H1 (cell line): ENCODE results near the gene TMEM178B. TPM values are rescaled to one million over a fixed set of nuclear protein-coding genes. Genes with fewer than 3 reads are reported as not detected.

Experiments used
- CTCF ChIA-PET: fragments of 300-600 bp; sonication (Branson Sonifier 250); formaldehyde crosslinking; loops from one replicate; lab custom pipeline; 2021; ENCODE audit not compliant: partially characterized antibody; lab: Charles Lee
- POLR2A ChIA-PET: fragments of 300-600 bp; sonication (Branson Sonifier 250); formaldehyde crosslinking; loops from one replicate; lab custom pipeline; 2021; ENCODE audit warnings: inconsistent platforms; ENCODE audit not compliant: partially characterized antibody; lab: Charles Lee
- DNase-seq, 2 experiments: peaks; one replicate each; pipeline versions ENCODE4 v3.0.0 to v3.0.0-alpha.2; 2010 to 2022; ENCODE audit warnings: low spot score in 2 of 2, low read depth in 1 of 2, mixed read lengths in 1 of 2
- FAIRE-seq: peaks from 2 replicates; lab custom pipeline; 2011; peaks lifted over from hg19 to GRCh38; lab: Jason Lieb, UNC
- H2AFZ ChIP-seq: 2 replicates; pipeline ENCODE4 v1.8.1; 2012; ENCODE audit warnings: low read length, inconsistent platforms
- H2AK5ac ChIP-seq: 2 replicates; pipeline ENCODE4 v1.6.1; 2013; ENCODE audit warnings: low read depth, low read length
- H2BK120ac ChIP-seq: replicated peaks from 2 replicates; pipeline ENCODE3; 2013; ENCODE audit warnings: low read depth, low read length, inconsistent platforms
- H2BK12ac ChIP-seq: 2 replicates; pipeline ENCODE4 v1.6.1; 2013; ENCODE audit warnings: low read depth, low read length
- H2BK15ac ChIP-seq: 2 replicates; pipeline ENCODE4 v1.6.1; 2013; ENCODE audit warnings: low read length
- H2BK20ac ChIP-seq: 2 replicates; pipeline ENCODE4 v1.6.1; 2013; ENCODE audit warnings: low read length
- H2BK5ac ChIP-seq: 2 replicates; pipeline ENCODE4 v1.6.1; 2013; ENCODE audit warnings: low read depth, low read length
- H3K14ac ChIP-seq: 2 replicates; pipeline ENCODE4 v1.6.1; 2013; ENCODE audit warnings: inconsistent platforms; ENCODE audit not compliant: insufficient read length
- H3K18ac ChIP-seq: 2 replicates; pipeline ENCODE4 v1.6.1; 2013; ENCODE audit warnings: low read length; ENCODE audit errors: extremely low read depth
- H3K23ac ChIP-seq: 2 replicates; pipeline ENCODE4 v1.6.1; 2013; ENCODE audit warnings: inconsistent platforms; ENCODE audit not compliant: insufficient read length
- H3K23me2 ChIP-seq: 2 replicates; pipeline ENCODE4 v1.6.1; 2013; ENCODE audit warnings: low read depth, low read length
- H3K27ac ChIP-seq: 2 replicates; pipeline ENCODE4 v1.6.1; 2011; ENCODE audit warnings: low read depth, low read length, inconsistent platforms
- H3K27me3 ChIP-seq, 4 experiments: replicated peaks in 1 of 4; 1 replicate in 1 of 4; 2 replicates in 3 of 4; pipeline versions ENCODE4 v1.6.1 to v1.8.1; 2011 to 2013; ENCODE audit warnings: low read length in 3 of 4, mild to moderate bottlenecking in 3 of 4, inconsistent platforms in 2 of 4, mixed read lengths in 2 of 4, moderate library complexity in 1 of 4; ENCODE audit not compliant: control insufficient read depth in 3 of 4, insufficient read depth in 3 of 4; ENCODE audit errors: extremely low read depth in 1 of 4
- H3K36me3 ChIP-seq, 4 experiments: 2 replicates each; pipeline versions ENCODE4 v1.6.1 to v1.8.1; 2011 to 2013; ENCODE audit warnings: mild to moderate bottlenecking in 4 of 4, low read length in 3 of 4, moderate library complexity in 2 of 4, control low read depth in 1 of 4, inconsistent platforms in 1 of 4; ENCODE audit not compliant: insufficient read depth in 4 of 4, control insufficient read depth in 2 of 4
- H3K4ac ChIP-seq: replicated peaks from 2 replicates; pipeline ENCODE3; 2013; ENCODE audit warnings: low read length, low read depth, mixed read lengths, inconsistent platforms; ENCODE audit not compliant: insufficient read length
- H3K4me1 ChIP-seq, 4 experiments: replicated peaks in 1 of 4; 1 replicate in 1 of 4; 2 replicates in 3 of 4; pipeline versions ENCODE4 v1.6.1 to v1.8.1; 2011 to 2013; ENCODE audit warnings: low read length in 3 of 4, inconsistent platforms in 2 of 4, mixed read lengths in 1 of 4; ENCODE audit not compliant: insufficient read depth in 4 of 4, control insufficient read depth in 3 of 4
- H3K4me2 ChIP-seq, 2 experiments: 2 replicates each; pipeline versions ENCODE4 v1.6.1 to v1.8.1; 2011 to 2013; ENCODE audit warnings: low read depth in 2 of 2, low read length in 2 of 2, control low read depth in 1 of 2, inconsistent platforms in 1 of 2, mild to moderate bottlenecking in 1 of 2; ENCODE audit not compliant: insufficient read depth in 1 of 2
- H3K4me3 ChIP-seq, 4 experiments: fragments of 200-600, 300-600 bp in 1 of 4; sonication (generic), shearing (Covaris generic), sonication (Bioruptor Twin) in 1 of 4; 2 replicates each; pipeline versions ENCODE4 v1.5.1 to v1.8.1; 2011 to 2016; ENCODE audit warnings: low read length in 4 of 4, low read depth in 3 of 4, control low read depth in 2 of 4, inconsistent platforms in 2 of 4, mild to moderate bottlenecking in 2 of 4, mixed read lengths in 1 of 4, moderate library complexity in 1 of 4; ENCODE audit not compliant: insufficient read depth in 2 of 4; ENCODE audit errors: extremely low read depth in 1 of 4
- H3K56ac ChIP-seq: replicated peaks from 2 replicates; pipeline ENCODE3; 2013; ENCODE audit warnings: low read depth, mild to moderate bottlenecking, mixed read lengths, low read length, inconsistent platforms; ENCODE audit not compliant: insufficient read length
- H3K79me1 ChIP-seq: 2 replicates; pipeline ENCODE4 v1.6.1; 2013; ENCODE audit warnings: low read depth, low read length, control low read depth
- H3K79me2 ChIP-seq, 2 experiments: 2 replicates each; pipeline versions ENCODE4 v1.6.1 to v1.8.1; 2012 to 2013; ENCODE audit warnings: low read length in 2 of 2, mild to moderate bottlenecking in 2 of 2, inconsistent platforms in 1 of 2; ENCODE audit not compliant: insufficient read depth in 2 of 2, control insufficient read depth in 1 of 2
- H3K9ac ChIP-seq, 4 experiments: replicated peaks in 1 of 4; 1 replicate in 1 of 4; 2 replicates in 3 of 4; pipeline versions ENCODE4 v1.6.1 to v1.8.1; 2011 to 2013; ENCODE audit warnings: low read depth in 3 of 4, low read length in 3 of 4, control low read depth in 2 of 4, mild to moderate bottlenecking in 2 of 4, moderate library complexity in 2 of 4, inconsistent platforms in 1 of 4; ENCODE audit errors: extremely low read depth in 1 of 4
- H3K9me3 ChIP-seq, 2 experiments: 2 replicates each; pipeline versions ENCODE4 v1.6.1 to v1.8.1; 2012 to 2013; ENCODE audit warnings: mild to moderate bottlenecking in 2 of 2, moderate library complexity in 2 of 2, control low read depth in 1 of 2, inconsistent platforms in 1 of 2, low read depth in 1 of 2, low read length in 1 of 2, mixed read lengths in 1 of 2; ENCODE audit not compliant: insufficient read depth in 2 of 2
- H4K20me1 ChIP-seq, 2 experiments: replicated peaks in 1 of 2; 2 replicates each; pipeline versions ENCODE3 to v1.8.1; 2011 to 2013; ENCODE audit warnings: inconsistent platforms in 2 of 2, low read length in 2 of 2, mild to moderate bottlenecking in 1 of 2; ENCODE audit not compliant: insufficient read depth in 2 of 2, control insufficient read depth in 1 of 2
- H4K5ac ChIP-seq: 2 replicates; pipeline ENCODE4 v1.6.1; 2013; ENCODE audit warnings: low read length, low read depth, mixed read lengths, inconsistent platforms; ENCODE audit not compliant: insufficient read length
- H4K8ac ChIP-seq: 2 replicates; pipeline ENCODE4 v1.8.0; 2013; ENCODE audit warnings: mild to moderate bottlenecking, moderate library complexity, low read length, inconsistent platforms; ENCODE audit not compliant: insufficient read depth; ENCODE audit errors: extremely low read depth
- H4K91ac ChIP-seq: replicated peaks from 2 replicates; pipeline ENCODE3; 2013; ENCODE audit warnings: low read length, mixed read lengths, inconsistent platforms; ENCODE audit not compliant: insufficient read length
- CTCF ChIP-seq, 3 experiments: IDR thresholded peaks; 1 replicate in 2 of 3; 2 replicates in 1 of 3; pipeline versions ENCODE4 v1.5.1 to v1.6.1; 2011; ENCODE audit warnings: low read length in 3 of 3, mild to moderate bottlenecking in 3 of 3, inconsistent platforms in 2 of 3, low read depth in 1 of 3, moderate library complexity in 1 of 3; ENCODE audit not compliant: insufficient read depth in 1 of 3; ENCODE audit errors: control extremely low read depth in 1 of 3
- RAD21 ChIP-seq, 2 experiments: IDR thresholded peaks in 1 of 2; conservative IDR thresholded peaks in 1 of 2; 2 replicates each; pipeline ENCODE4 v1.6.1; 2011; ENCODE audit warnings: low read depth in 2 of 2, low read length in 2 of 2, improper control_type of control experiment in 1 of 2, inconsistent platforms in 1 of 2, mild to moderate bottlenecking in 1 of 2, moderate library complexity in 1 of 2
- SIRT6 ChIP-seq: IDR thresholded peaks from one replicate; pipeline ENCODE4 v1.7.1; 2012; ENCODE audit warnings: low read length, inconsistent platforms
- WGBS, 2 experiments: shearing (Covaris generic) in 1 of 2; methylation state at CpG; one replicate each; pipeline versions ENCODE4 v1.1.6 to v1.1.7; 2013 to 2015; ENCODE audit warnings: low lambda C conversion rate in 2 of 2, mixed read lengths in 2 of 2, inconsistent platforms in 1 of 2, low coverage in 1 of 2, missing lambda C conversion rate in 1 of 2; ENCODE audit not compliant: insufficient replicate concordance in 2 of 2, insufficient coverage in 1 of 2, insufficient read length in 1 of 2; ENCODE audit errors: extremely low coverage in 1 of 2, missing lambda C conversion rate in 1 of 2; 5-methylcytosine and 5-hydroxymethylcytosine counted together
- polyA plus RNA-seq, 7 experiments: library from polyadenylated mRNA; depleted of rRNA in 3 of 7; stranded (reverse) in 5 of 7; unstranded in 2 of 7; fragments of >200 nt in 5 of 7; fragments of 200-250 nt in 2 of 7; gene quantifications; 1 replicate in 5 of 7; 2 replicates in 1 of 7; 4 replicates in 1 of 7; pipeline versions ENCODE4 v1.2.1 to v1.2.3, GENCODE V29; 2011 to 2013; ENCODE audit warnings: missing spikeins in 2 of 7, mixed read lengths in 2 of 7
- total RNA-seq: library from RNA; stranded (reverse); fragmentation: NEBNext Ultra II Directional; extraction: Animal tissue kit (Norgen Biotek cat#: 25700); gene quantifications from 2 replicates; pipeline ENCODE4 v1.2.1, GENCODE V29; 2021

The TMEM178B gene
- total and polyA plus RNA-seq, 2 of the 8 experiments (the other 6 are each of a cell fraction or from before 2014, with no cell fraction given), result 5.3 to 18.1 TPM

DNA sequence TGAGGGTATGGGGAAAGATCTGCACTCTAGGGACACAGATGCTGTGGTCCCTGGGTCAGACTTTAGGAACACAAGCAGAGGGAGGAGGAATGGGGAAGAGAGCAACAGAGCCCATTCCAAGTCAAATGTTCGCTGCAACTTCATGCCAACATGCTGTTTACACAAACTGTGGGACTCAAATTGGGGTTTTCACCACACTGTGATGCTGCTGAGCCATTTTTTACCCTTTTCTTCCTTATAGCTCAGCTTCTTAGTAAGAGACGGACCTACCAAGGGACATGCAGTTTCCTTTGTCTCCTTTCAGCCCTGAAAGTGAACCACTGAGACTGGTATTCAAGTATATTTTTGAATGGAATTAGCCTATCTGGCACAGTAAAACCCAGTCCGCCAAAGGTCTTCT lies 413.1 kb downstream of the TMEM178B start:
- no peak for DNase-seq

More for the DNA sequence above, 413.1 kb downstream of the TMEM178B start:
- Histone ChIP-seq H3K27me3 (no peaks in the 10 kb centered on the region), H3K9ac (no peak overlapping the region), H2BK20ac (no peak overlapping the region; the same call in 1 of the 2 replicates), H3K4me3 (no peak overlapping the region), H2BK5ac (peak overlapping the region; percentile 41; the same call in 1 of the 2 replicates), H4K8ac (no peak overlapping the region), H2BK12ac (peak overlapping the region; percentile 84; the same call in 1 of the 2 replicates), H4K20me1 (no peaks in the 10 kb centered on the region), H3K27ac (no peak overlapping the region), H3K79me2 (no peaks in the 10 kb centered on the region), H3K4me2 (no peak overlapping the region), H3K23ac (no peak overlapping the region), H3K4me1 (peaks cover 0 to 11% (median 4%) of the 10 kb centered on the region in 4 experiments; a peak in 5 of 7 replicates), H3K23me2 (no peaks in the 10 kb centered on the region; the same call in 1 of the 2 replicates), H3K14ac (no peak overlapping the region), H3K9me3 (no peaks in the 10 kb centered on the region), H3K56ac (no peak overlapping the region), H2AK5ac (no peak overlapping the region), H3K36me3 (no peaks in the 10 kb centered on the region), H4K91ac (no peak overlapping the region), H4K5ac (no peak overlapping the region), H2BK120ac (no peak overlapping the region), H3K18ac (peak overlapping the region; percentile 9; the same call in 1 of the 2 replicates), H3K79me1 (no peaks in the 10 kb centered on the region), H3K4ac (no peak overlapping the region), H2BK15ac (no peak overlapping the region), H2AFZ (peak overlapping the region; percentile 35; the same call in 1 of the 2 replicates)
- ChIA-PET CTCF (interaction anchor here (0.8 to 1.8 kb wide), 5 partner anchors 12 to 210 kb away, joined by 3 to 6 read pairs (median 4); no protein-coding TSS in a partner anchor), POLR2A (no interaction called here)
- FAIRE-seq, result peak; percentile 28
- WGBS, 2 experiments, result 87% methylated on average over 3 of the region's 3 CpGs; no CpG with 5 or more reads in 1 of the 2 experiments
- no peak for TF ChIP-seq SIRT6
- peak in 2 of 3 experiments; percentile 37 to 52; a peak in 3 of 4 replicates for TF ChIP-seq CTCF (IDR thresholded peaks at IDR 0.05; ENCODE audit: control extremely low read depth in 1 of 3, insufficient read depth in 1 of 3, low read depth in 1 of 3, low read length in 3 of 3)
- TF ChIP-seq RAD21 (IDR thresholded peaks at IDR 0.05 in 1 of 2, conservative IDR thresholded peaks at IDR 0.05 in 1 of 2; ENCODE audit: low read depth in 2 of 2, low read length in 2 of 2), result peak; percentile 49 to 68
